ENCODE results near the gene MCRIP2. TPM values are rescaled to one million over a fixed set of nuclear protein-coding genes. Genes with fewer than 3 reads are reported as not detected.

Gene MCRIP2
- total RNA-seq, 1 donor, result 13.3 TPM

GRCh38 chr16:637081-638018 lies 4.3 kb upstream of the MCRIP2 start:
- peak; percentile 88 for DNase-seq (ENCODE audit: low read depth)
- no peak for TF ChIP-seq CTCF (IDR thresholded peaks at IDR 0.05; ENCODE audit: insufficient read depth, low read length)

GRCh38 chr16:638034-638543 lies 3.5 kb upstream of the MCRIP2 start:
- no peak for TF ChIP-seq CTCF (IDR thresholded peaks at IDR 0.05; ENCODE audit: insufficient read depth, low read length)
- no peak for DNase-seq (ENCODE audit: low read depth)
- H3K4me3 ChIP-seq (ENCODE audit: low read depth, low read length), result no peak overlapping the region

More at GRCh38 chr16:637081-638018, 4.3 kb upstream of the MCRIP2 start:
- peak overlapping the region; percentile 91 for H3K4me3 ChIP-seq (ENCODE audit: low read depth, low read length)

- no peak overlapping the region for H3K4me3 ChIP-seq (ENCODE audit: low read depth, low read length)
- no peak for DNase-seq (ENCODE audit: low read depth)
- TF ChIP-seq CTCF (IDR thresholded peaks at IDR 0.05; ENCODE audit: insufficient read depth, low read length), result no peak
Observed at GRCh38 chr16:638836-639235, 2.8 kb upstream of the MCRIP2 start.

- no peak for TF ChIP-seq CTCF (IDR thresholded peaks at IDR 0.05; ENCODE audit: insufficient read depth, low read length)
- peak overlapping the region; percentile 85 for H3K4me3 ChIP-seq (ENCODE audit: low read depth, low read length)
- DNase-seq (ENCODE audit: low read depth), result no peak
Observed at GRCh38 chr16:640614-641013, 1.0 kb upstream of the MCRIP2 start.

GRCh38 chr16:642189-643049 lies 791 bp downstream of the MCRIP2 start:
- TF ChIP-seq CTCF (IDR thresholded peaks at IDR 0.05; ENCODE audit: insufficient read depth, low read length), result no peak

GRCh38 chr16:643050-643368 lies 1.4 kb downstream of the MCRIP2 start:
- no peak for TF ChIP-seq CTCF (IDR thresholded peaks at IDR 0.05; ENCODE audit: insufficient read depth, low read length)
- DNase-seq (ENCODE audit: low read depth), result no peak
- peak overlapping the region; percentile 85 for H3K4me3 ChIP-seq (ENCODE audit: low read depth, low read length)

More at GRCh38 chr16:642189-643049, 791 bp downstream of the MCRIP2 start:
- DNase-seq (ENCODE audit: low read depth), result no peak
- peak overlapping the region; percentile 85 for H3K4me3 ChIP-seq (ENCODE audit: low read depth, low read length)
